ENCODE results near the gene USP16.

DNA sequence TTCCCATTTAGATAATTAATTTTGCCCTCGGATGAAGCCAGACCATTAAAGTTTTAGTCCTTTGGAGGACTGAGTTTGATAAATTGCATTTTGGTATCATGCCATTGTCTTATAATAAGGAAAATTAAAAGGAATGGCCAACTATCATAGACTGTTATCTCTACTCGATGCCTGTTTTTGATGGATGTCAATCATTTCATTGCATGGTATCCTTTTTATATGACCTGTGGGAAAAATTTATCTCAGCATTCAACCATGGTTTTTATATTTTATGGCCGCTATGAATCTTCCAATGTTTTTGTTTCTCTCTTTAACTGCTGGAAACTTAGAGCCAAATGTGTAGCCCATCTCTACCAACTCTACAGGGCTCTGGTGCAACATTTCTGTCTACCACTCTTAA lies 58.8 kb downstream of the USP16 start:
- TF ChIP-seq FOXK2 (IDR thresholded peaks at IDR 0.05) (no peak), FOXA1 (IDR thresholded peaks at IDR 0.05) (no peak), LEF1 (IDR thresholded peaks at IDR 0.05; ENCODE audit: borderline replicate concordance) (no peak), BHLHE40 (IDR thresholded peaks at IDR 0.05; ENCODE audit: borderline replicate concordance) (no peak), FOXM1 (IDR thresholded peaks at IDR 0.05; ENCODE audit: borderline replicate concordance) (no peak), SP1 (IDR thresholded peaks at IDR 0.05) (no peak), ARNT (IDR thresholded peaks at IDR 0.05) (no peak), NFRKB (IDR thresholded peaks at IDR 0.05) (no peak), TARDBP (IDR thresholded peaks at IDR 0.05) (no peak)
- TF ChIP-seq, protein P1, sequence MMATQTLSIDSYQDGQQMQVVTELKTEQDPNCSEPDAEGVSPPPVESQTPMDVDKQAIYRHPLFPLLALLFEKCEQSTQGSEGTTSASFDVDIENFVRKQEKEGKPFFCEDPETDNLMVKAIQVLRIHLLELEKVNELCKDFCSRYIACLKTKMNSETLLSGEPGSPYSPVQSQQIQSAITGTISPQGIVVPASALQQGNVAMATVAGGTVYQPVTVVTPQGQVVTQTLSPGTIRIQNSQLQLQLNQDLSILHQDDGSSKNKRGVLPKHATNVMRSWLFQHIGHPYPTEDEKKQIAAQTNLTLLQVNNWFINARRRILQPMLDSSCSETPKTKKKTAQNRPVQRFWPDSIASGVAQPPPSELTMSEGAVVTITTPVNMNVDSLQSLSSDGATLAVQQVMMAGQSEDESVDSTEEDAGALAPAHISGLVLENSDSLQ (IDR thresholded peaks at IDR 0.05), result peak; percentile 91

All from HEK293T (cell line).